Measurements from ENCODE around the gene TK2. TPM values are rescaled to one million over a fixed set of nuclear protein-coding genes. Genes with fewer than 3 reads are reported as not detected.

TK2 gene
- total RNA-seq, 1 donor from 2014 or later = 16.1 TPM

DNA sequence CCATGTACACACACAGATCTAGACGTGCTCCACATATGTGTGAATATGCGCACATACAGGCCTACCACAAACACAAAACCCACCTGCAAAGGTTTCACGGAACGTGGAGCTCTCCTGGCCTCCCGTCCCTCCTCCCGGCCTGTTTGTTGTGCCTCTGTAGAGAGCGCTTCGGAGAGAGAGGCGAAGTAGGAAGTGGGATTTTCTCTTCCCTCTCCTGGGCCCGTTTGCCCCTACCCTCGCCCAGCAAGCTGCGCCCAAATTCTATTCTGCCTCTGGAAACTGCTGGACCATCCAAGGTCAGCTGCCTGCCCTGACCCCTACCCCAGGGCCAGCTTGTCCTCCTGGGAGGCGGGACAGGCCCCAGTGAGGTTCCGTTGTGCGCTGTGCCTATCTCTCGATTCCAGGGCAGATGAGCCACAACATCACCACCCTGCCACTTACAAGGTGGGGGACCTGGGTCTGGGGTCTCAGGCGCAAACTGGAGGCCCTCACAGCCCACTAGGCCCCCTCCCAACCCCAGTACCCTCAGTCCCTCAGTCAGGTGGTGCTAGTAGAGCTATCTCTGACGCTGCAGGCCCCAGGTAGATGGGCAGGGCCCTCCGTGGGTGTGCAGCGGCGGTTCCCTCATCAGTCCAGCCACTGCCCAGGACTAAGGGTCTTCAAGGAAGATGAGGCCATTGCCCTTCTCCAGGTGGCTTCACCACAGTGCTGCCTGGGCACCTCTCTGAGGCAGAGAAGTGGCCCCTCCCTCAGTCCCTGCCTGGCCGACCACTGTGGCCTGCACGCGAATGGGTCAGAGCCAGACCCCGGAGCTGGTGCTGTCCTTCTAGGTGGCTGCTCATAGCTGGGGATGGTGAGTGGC, 68.6 kb downstream of the TK2 start:
- no peaks in the 10 kb centered on the region for H3K36me3 Mint-ChIP-seq (ENCODE audit: insufficient read depth)
- H3K9me3 Mint-ChIP-seq (ENCODE audit: low read depth) = no peaks in the 10 kb centered on the region
- no peak for DNase-seq (ENCODE audit: low spot score, unreplicated experiment)
- no peak for TF ChIP-seq CTCF (IDR thresholded peaks at IDR 0.05; ENCODE audit: unreplicated experiment)
- H3K27ac Mint-ChIP-seq = no peak overlapping the region
- H3K4me3 Mint-ChIP-seq (ENCODE audit: low read depth) = no peak overlapping the region
- peaks cover 12% of the 10 kb centered on the region for H3K27me3 Mint-ChIP-seq
- H3K4me1 Mint-ChIP-seq (ENCODE audit: low read depth) = peaks cover 4% of the 10 kb centered on the region

DNA sequence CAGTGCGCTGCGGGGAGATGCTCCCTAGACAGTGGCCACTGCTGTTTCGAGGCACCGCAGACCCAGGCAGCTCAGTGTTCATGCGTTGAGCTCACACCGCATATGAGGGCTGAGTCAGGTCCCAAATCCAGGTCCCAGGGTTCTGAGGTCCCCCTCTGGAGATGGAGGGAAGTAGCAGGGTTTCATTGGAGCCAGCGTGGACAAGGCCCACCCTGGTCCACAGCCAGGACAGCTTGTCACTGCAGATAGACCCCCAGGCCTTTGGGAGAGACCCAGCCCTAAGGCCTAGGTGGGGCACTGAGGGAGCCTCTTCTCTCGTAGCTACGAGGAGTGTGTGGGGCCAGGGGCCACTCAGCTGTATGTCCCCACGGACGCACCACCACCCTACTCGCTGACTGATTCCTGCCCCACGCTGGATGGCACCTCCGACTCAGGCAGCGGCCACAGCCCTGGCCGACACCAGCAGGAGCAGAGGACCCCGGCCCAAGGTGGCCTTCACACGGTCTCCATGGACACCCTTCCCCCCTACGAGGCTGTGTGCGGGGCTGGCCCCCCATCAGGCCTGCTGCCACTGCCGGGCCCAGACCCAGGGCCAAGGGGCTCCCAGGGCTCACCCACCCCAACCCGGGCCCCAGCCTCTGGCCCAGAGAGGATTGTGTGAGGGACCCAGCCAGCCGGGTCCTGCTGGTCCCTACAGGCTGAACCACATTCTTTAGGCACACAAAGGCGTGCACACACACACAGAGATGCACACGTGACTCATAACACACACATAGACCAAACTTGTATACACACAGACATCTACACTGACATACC, 69.4 kb downstream of the TK2 start:
- peaks cover 13% of the 10 kb centered on the region for H3K27me3 Mint-ChIP-seq
- no peak overlapping the region for H3K27ac Mint-ChIP-seq
- H3K4me3 Mint-ChIP-seq (ENCODE audit: low read depth) = no peak overlapping the region
- no peak for DNase-seq (ENCODE audit: low spot score, unreplicated experiment)
- no peak for TF ChIP-seq CTCF (IDR thresholded peaks at IDR 0.05; ENCODE audit: unreplicated experiment)
- H3K9me3 Mint-ChIP-seq (ENCODE audit: low read depth) = no peaks in the 10 kb centered on the region
- H3K4me1 Mint-ChIP-seq (ENCODE audit: low read depth) = peaks cover 4% of the 10 kb centered on the region
- H3K36me3 Mint-ChIP-seq (ENCODE audit: insufficient read depth) = no peaks in the 10 kb centered on the region

- Mint-ChIP-seq H3K27ac (no peak overlapping the region), H3K4me3 (ENCODE audit: low read depth) (no peak overlapping the region), H3K9me3 (ENCODE audit: low read depth) (no peaks in the 10 kb centered on the region), H3K4me1 (ENCODE audit: low read depth) (peaks cover 4% of the 10 kb centered on the region), H3K36me3 (ENCODE audit: insufficient read depth) (no peaks in the 10 kb centered on the region), H3K27me3 (peaks cover 20% of the 10 kb centered on the region)
- TF ChIP-seq CTCF (IDR thresholded peaks at IDR 0.05; ENCODE audit: unreplicated experiment) = no peak
- no peak for DNase-seq (ENCODE audit: low spot score, unreplicated experiment)
Observed at GRCh38 chr16:66479661-66480264, 70.2 kb downstream of the TK2 start.

GRCh38 chr16:66478733-66479511, 71.0 kb downstream of the TK2 start:
- TF ChIP-seq CTCF (IDR thresholded peaks at IDR 0.05; ENCODE audit: unreplicated experiment) = peak; percentile 57
- Mint-ChIP-seq H3K9me3 (ENCODE audit: low read depth) (no peaks in the 10 kb centered on the region), H3K36me3 (ENCODE audit: insufficient read depth) (no peaks in the 10 kb centered on the region), H3K4me1 (ENCODE audit: low read depth) (peaks cover 2% of the 10 kb centered on the region), H3K27ac (no peak overlapping the region), H3K4me3 (ENCODE audit: low read depth) (no peak overlapping the region), H3K27me3 (peaks cover 26% of the 10 kb centered on the region)
- DNase-seq (ENCODE audit: low spot score, unreplicated experiment) = no peak
